NK-92 (cell line): ENCODE data around the gene STRIT1.
"Not testable (repeated sequence)": the region's sequence is repeated elsewhere in the genome, so short reads cannot be mapped to it uniquely, and the experiment has no call there.

Source experiments
- DNase-seq: peaks from one replicate; lab custom pipeline; 2025; ENCODE audit not compliant: unreplicated experiment; lab: John Stamatoyannopoulos, UW

The STRIT1 gene

GRCh38 chr3:155274435-155274834, 19.0 kb downstream of the STRIT1 start:
- DNase-seq = not testable (repeated sequence)

GRCh38 chr3:155271343-155271613, 22.2 kb downstream of the STRIT1 start:
- DNase-seq = no peak

- DNase-seq = no peak
Measured at GRCh38 chr3:155270485-155271342, 22.8 kb downstream of the STRIT1 start.

GRCh38 chr3:155270063-155270462, 23.4 kb downstream of the STRIT1 start:
- no peak for DNase-seq

- DNase-seq = not testable (repeated sequence)
Measured at GRCh38 chr3:155262855-155263254, 30.6 kb downstream of the STRIT1 start.

GRCh38 chr3:155262295-155262694, 31.2 kb downstream of the STRIT1 start:
- no peak for DNase-seq

GRCh38 chr3:155254445-155254844, 39.0 kb downstream of the STRIT1 start:
- DNase-seq = no peak

- no peak for DNase-seq
Measured at GRCh38 chr3:155252535-155252934, 40.9 kb downstream of the STRIT1 start.

GRCh38 chr3:155252021-155252420, 41.5 kb downstream of the STRIT1 start:
- no peak for DNase-seq

DNA sequence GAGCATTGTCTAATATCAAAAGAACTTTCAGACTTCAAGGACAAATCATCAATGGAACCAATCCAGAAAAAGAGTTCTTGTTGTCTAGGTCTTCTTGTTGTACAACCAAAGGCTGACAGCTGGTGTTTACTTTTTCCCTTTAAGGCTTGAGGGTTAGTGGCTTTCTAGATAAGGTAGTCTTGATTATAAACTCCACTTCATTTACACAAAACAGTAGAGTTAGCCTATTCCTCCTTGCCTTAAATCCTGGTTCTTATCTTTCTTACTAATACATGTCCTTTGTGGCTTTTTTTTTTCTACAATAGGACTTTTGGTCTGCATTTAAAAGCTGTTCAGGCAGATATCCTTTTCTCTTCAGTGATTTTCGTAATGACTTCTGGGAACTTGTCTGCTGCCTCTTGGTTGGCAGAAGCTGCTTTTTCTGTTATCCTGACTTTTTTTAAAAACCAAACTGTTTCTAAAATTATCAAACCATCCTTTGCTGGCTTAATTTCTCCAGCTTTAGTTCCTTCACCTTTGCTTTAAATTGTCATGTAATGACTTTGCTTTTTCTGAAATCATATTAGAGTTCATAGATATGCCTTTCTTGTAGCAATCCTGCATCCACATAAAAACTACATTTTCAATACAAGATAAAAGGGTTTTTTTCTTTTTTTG, 44.8 kb downstream of the STRIT1 start:
- no peak for DNase-seq

DNA sequence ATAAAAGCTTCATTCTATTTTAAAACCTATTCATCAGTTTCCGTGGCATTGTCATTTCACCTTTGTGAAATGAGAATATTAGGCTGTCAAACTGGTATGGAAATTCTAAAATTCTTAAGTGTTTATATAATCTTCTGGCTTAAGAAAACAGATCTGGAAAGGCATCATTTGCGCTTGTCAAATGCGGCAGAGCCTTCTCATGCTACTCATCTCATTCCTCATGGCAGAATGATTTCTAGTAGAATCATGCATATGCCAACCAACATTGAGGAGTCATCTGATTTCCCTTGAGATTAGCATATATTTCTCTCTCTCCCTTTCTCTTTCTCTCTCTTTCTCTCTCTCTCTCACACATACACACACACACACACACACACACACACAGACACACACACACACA, 48.8 kb downstream of the STRIT1 start:
- no peak for DNase-seq

GRCh38 chr3:155244216-155244615, 49.3 kb downstream of the STRIT1 start:
- DNase-seq = no peak

- DNase-seq = no peak
Measured at GRCh38 chr3:155243512-155243921, 50.0 kb downstream of the STRIT1 start.

DNA sequence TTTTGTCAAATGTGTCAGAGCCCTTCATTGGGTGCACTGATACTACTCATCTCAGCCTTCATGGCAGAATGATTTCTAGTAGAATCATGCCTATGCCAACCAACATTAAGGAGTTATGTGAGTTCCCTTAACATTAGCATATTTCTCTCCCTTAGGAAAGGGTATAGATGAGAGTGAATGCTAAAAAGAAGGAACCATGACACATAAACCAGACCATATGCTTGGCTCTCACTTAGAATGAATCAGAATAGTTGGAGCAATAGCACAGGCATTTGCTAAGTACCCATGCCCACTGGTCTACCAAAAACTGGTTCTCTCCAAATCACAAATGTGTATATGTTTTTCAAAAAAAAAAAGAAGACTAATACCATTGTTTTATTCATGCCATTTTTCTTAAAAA, 51.1 kb downstream of the STRIT1 start:
- no peak for DNase-seq

- DNase-seq = no peak
Measured at GRCh38 chr3:155241579-155241978, 51.9 kb downstream of the STRIT1 start.
